KG1 (cell line): Measurements from ENCODE around the gene SRP14.
"Not testable (repeated sequence)": the region's sequence is repeated elsewhere in the genome, so short reads cannot be mapped to it uniquely, and the experiment has no call there.

ENCODE experiments used
- DNase-seq: peaks from one replicate; lab custom pipeline; 2025; lab: John Stamatoyannopoulos, UW

SRP14 gene

GRCh38 chr15:40028853-40029252, 10.1 kb downstream of the SRP14 start:
- DNase-seq = no peak

DNA sequence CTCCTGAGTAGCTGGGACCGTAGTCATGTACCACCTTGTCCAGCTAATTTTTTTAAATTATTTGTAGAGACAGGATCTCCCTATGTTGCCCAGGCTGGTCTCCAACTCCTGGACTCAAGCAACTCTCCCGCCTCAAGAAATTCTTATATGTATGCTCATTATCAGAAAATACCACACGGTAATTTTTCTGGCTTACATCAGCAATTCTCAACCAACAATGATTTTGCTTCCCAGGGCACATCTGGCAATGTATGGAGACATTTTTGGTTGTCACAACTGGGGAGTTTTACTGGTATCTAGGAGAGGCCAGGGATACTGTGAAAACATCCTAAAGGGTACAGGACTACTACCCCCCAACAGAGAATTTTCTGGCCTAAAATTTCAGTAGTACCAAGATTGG, 10.8 kb downstream of the SRP14 start:
- DNase-seq = no peak

DNA sequence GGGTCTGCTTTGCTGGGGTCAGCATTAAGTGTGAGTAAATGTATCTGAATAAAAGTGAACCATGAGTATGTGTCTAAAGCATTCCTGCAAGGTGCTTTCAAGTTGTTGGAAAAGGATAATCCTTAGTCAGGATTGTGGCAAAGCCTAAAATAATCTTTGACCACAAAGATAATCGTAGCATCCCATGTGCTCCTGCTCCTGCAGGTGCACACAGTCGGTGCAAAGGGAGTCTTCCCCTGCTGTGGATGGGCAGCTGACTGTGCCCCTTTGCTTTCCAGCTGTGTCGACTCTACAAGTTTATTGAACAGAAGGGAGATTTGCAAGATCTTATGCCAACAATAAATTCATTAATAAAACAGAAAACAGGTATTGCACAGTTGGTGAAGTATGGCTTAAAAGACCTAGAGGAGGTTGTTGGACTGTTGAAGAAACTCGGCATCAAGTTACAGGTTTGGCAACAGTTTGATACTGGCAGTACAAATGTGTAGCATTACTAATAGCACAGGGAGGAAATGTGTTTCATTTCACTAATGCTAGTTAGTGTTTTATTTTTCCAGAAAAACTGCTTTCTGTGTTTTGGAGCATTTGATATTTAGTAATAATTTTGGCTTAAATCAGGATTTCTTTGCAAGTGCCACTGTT, 22.6 kb downstream of the SRP14 start:
- no peak for DNase-seq

- no peak for DNase-seq
Measured at GRCh38 chr15:40014390-40014789, 24.6 kb downstream of the SRP14 start.

GRCh38 chr15:40013372-40013771, 25.6 kb downstream of the SRP14 start:
- not testable (repeated sequence) for DNase-seq

DNA sequence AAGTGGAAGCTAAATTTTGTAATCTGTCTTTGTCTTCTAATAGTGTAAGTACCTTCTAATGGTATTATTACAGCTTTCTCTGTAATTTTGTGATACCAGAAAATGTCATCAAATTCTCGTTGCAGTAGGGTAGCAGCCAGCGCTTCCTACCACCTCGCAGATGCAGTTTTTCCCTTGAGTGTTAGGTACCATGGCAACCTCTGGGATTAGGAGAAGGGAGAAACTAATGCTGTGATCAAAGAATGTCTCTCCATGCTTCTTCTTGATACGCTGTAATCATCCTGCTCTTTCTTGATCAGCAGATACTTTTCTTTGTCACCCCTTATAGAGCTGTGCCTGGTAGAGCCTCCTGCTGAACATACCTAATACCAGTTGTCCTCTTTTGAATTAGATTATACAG, 27.7 kb downstream of the SRP14 start:
- no peak for DNase-seq

GRCh38 chr15:40010686-40011085, 28.3 kb downstream of the SRP14 start:
- DNase-seq = no peak

GRCh38 chr15:40008061-40008765, 30.8 kb downstream of the SRP14 start:
- no peak for DNase-seq

DNA sequence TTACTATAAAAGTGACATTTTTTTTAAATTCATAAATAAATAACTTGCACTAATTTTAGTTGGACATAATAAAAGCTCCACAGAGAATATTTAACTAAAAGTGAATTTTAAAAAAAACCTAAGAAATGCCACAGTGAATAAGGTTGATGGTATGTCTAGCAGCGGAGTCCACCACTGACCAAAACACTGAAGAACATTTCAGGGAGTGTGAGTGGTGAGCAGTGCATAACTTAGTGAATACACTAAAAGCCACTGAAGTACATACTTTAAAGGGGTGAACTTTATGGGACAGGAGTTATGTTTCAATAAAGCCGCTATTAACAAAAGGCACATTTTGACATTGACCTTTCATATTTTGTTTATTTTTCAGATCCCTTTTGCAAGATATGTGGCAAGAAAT, 32.3 kb downstream of the SRP14 start:
- no peak for DNase-seq

DNA sequence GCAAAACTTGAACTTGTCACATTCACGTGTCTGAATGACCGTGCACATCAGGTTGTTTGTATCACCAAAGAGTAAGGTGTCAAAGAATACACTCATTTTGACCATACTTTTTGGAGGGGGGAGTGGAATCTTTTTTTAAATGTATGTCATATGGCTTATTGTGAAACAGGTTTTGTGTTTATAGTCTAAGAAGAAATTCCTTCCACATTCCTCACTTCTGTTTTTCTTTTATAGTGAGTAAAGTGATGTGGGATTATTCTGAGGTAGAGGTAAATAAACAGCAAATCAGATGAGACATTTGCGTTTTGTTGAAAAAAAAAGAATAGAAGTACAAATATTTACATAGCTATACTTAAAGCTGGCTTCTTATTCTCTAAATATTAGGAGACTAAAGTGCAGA, 33.0 kb downstream of the SRP14 start:
- no peak for DNase-seq

DNA sequence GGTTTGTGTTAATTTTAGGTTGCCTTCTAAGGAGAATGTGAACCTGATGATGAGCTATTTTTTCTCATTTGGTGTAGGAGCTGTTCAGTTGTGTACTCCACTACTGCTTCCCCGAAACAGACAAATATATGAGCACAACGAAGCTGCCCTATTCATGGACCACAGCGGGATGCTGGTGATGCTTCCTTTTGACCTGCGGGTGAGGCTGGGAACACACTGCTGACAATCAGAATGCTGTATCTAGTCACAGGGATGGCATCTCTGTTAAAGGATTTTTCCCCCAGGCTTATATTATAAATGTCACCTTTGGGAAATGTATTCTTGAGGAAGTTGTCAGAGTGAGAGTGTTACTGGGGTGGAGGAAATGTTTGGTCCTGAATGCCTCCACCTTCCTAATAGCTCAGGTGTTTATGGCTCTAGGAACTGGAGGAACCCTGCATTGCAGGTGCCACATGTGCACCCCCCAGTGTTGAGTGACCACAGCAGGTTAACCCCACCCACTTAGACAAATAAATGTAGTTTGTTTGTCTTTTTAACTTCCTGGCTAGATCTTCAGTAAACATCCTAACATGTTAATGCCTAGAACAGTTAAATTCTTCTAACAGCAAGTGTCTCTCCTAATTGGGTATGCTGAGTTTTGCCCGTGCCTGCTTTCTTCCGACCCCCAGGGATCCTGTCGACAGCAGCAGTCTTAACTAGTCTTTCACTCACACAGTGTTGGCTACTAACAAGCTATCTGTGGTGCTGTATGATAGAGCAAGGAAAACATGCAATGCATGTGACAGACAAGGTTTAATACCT, 35.7 kb downstream of the SRP14 start:
- DNase-seq = no peak

DNA sequence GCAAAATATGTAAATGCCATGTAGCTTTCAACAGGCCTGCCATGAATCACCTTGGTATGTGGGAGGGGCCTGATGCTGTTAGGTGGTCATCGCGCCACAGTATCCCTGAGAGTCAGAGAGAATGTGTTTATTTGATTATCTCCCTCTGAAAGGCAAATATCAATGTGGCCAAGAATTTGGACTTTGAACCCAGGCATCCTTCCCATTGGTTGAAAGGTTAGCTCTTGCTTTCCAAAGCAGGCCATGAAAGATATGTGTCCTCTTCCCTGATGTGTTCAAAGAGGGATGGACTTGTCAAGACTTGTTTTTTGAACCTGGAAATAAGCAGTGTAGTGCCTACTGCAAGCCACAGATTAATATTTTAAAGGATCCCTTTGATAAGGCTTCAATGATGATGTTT, 36.7 kb downstream of the SRP14 start:
- no peak for DNase-seq

DNA sequence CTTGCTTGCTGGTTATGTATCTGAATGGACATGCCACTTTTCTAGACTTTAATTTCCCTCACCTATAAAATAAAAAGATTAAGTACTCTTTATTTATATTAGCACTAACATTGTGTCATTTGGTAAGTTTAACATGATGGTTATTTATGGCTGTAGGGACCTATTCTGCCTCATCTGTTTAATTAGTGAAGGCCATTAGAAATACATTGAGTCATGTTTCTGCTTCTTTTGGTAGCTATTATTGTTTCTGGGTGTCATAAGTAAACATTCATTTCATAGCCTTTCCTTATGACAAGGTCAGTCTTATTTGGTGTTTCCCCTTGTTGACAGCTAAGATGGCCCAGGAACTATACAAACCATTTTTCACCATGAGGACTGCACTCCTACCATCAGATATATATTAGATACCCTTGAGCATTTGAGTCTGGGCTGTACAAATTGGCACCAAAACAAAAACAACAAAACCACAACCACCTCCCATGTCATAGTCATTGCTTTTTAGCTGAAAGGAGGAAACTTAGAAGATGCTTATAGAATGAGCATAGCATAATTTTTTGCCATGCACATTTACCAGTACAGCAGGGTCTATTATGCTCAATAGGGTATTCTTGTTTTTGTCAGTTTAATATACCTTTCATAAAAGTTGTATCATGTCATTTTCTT, 39.3 kb downstream of the SRP14 start:
- no peak for DNase-seq

DNA sequence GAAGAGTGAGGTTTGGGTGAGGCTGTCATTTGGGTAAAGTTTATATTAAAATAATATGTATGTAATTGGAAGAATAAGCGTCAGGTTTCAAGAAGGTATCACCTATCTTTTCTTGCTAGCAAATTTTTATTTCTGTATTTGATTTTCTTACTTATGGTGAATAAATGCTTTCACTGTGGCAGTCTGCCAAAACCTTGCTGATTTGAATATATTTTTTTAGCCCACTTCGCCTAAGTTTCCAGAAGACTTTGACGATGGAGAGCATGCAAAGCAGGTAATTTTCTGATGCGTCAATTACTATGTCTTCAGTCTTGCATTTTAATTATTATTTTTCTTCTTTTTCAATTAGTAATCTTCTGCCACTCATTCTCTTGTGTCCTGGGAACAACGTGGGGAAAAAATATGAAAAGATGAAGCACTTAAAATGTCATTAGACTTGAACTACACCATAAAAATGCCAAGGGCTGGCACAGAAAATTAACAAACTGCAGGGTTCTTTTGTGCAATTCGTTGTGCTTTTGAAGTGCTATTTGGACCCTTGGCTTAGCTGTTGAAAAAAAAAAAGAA, 40.4 kb downstream of the SRP14 start:
- no peak for DNase-seq

GRCh38 chr15:39997639-39998038, 41.3 kb downstream of the SRP14 start:
- no peak for DNase-seq

DNA sequence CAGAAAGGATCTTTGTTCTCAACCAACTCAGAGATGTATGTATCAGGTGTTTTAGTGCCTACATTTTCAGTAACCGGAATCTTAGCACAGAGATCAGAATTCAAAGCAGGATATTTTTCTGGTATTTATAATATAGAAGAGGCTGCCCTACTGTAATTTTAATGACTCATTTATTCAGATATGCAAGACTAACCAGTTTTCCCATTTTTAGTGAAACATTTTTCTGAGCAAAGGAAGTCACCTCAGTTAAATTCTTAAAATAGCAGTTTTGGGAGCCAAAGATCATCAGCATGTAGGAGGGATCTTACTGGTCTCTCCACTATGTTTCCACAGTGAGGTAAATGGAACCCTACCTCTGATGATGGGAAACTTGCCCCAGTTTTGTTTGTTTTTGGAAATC, 42.0 kb downstream of the SRP14 start:
- DNase-seq = no peak

GRCh38 chr15:39996228-39996627, 42.8 kb downstream of the SRP14 start:
- DNase-seq = not testable (repeated sequence)

DNA sequence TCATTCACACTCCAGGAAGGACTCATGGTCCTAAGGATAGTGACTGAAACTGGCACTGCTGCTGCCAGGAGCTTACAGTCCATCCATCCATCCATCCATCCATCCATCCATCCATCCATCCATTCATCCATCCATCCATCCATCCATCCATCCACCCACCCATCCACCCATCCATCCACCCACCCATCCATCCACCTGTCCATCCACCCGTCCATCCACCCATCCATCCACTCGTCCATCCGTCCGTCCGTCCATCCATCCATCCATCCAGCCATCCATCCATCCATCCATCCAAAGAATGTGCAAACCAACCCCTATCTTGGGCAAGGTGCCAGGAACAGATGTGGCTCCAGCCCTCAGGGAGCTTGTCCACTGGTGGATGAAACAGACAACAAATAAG, 46.0 kb downstream of the SRP14 start:
- not testable (repeated sequence) for DNase-seq

- no peak for DNase-seq
Measured at GRCh38 chr15:39990706-39991105, 48.3 kb downstream of the SRP14 start.

DNA sequence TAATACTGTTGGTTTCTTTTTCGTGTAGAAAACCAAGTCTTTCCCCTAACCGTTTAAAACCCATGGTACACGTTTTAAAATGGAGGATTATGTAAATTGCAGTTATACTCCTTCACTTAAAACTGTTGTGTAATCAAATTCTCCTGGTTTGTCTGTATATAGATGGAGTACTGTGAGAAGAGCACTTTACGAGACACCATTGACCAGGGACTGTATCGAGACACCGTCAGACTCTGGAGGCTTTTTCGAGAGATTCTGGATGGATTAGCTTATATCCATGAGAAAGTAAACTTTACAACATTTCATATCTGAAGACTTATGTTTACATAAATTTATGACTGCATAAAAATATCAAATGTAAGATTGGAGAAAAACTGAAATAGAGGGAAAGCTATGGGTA, 51.2 kb downstream of the SRP14 start:
- no peak for DNase-seq
